GM21447 (cell line): ENCODE measurements around the gene DYNLL1.

Experiments
- ATAC-seq: cut with Tn5 transposase; IDR thresholded peaks from one replicate; pipeline ENCODE4 v1.9.1; 2021; ENCODE audit not compliant: unreplicated experiment

The DYNLL1 gene

GRCh38 chr12:120546050-120546386, 50.1 kb downstream of the DYNLL1 start:
- no peak for ATAC-seq
